ENCODE measurements around the gene FAM107B. TPM values are rescaled to one million over a fixed set of nuclear protein-coding genes. Genes with fewer than 3 reads are reported as not detected.

Gene FAM107B
- 18.4 and 24.1 TPM in 2 replicates for total RNA-seq

GRCh38 chr10:14774797-14775196 is at the start of gene FAM107B:
Gene FAM107B, minus strand, starts transcription at chr10:14774897. Its CDS starts 234 bp downstream, at chr10:14774663.

Other genes with a start within 250 kb of the FAM107B start
- 1.5 and 3.0 TPM in 2 replicates for gene CDNF, start 63.1 kb upstream of the FAM107B start, total RNA-seq
- 7.1 and 13.1 TPM in 2 replicates for gene HSPA14, start 63.4 kb upstream of the FAM107B start, total RNA-seq
- gene MSANTD7, start 63.4 kb upstream of the FAM107B start, total RNA-seq = 11.8 and 12.0 TPM in 2 replicates
- gene SUV39H2, start 104.0 kb upstream of the FAM107B start, total RNA-seq = 4.7 and 5.8 TPM in 2 replicates
- gene DCLRE1C, start 179.2 kb upstream of the FAM107B start, total RNA-seq = 4.7 and 11.8 TPM in 2 replicates
- gene MEIG1, start 184.5 kb upstream of the FAM107B start, total RNA-seq = 0.52 TPM in 1 of 2 replicates, not detected in the other